Middle frontal gyrus (tissue), 1 donor: ENCODE results near the gene HS6ST1.

Experiments used
- DNase-seq: peaks from one replicate; pipeline ENCODE4 v3.0.0-alpha.2; 2015; ENCODE audit warnings: low spot score; ENCODE audit errors: extremely low spot score

The HS6ST1 gene

GRCh38 chr2:128284037-128284441 is 34.6 kb downstream of the HS6ST1 start:
- no peak for DNase-seq

- no peak for DNase-seq
Measured at GRCh38 chr2:128282976-128283810, 35.5 kb downstream of the HS6ST1 start.

- no peak for DNase-seq
Measured at GRCh38 chr2:128282246-128282975, 36.3 kb downstream of the HS6ST1 start.

- no peak for DNase-seq
Measured at GRCh38 chr2:128281852-128282245, 36.8 kb downstream of the HS6ST1 start.

GRCh38 chr2:128280901-128281321 is 37.8 kb downstream of the HS6ST1 start:
- DNase-seq = no peak

GRCh38 chr2:128280158-128280871 is 38.4 kb downstream of the HS6ST1 start:
- DNase-seq = no peak

GRCh38 chr2:128279786-128280157 is 38.9 kb downstream of the HS6ST1 start:
- no peak for DNase-seq

GRCh38 chr2:128279009-128279408 is 39.7 kb downstream of the HS6ST1 start:
- no peak for DNase-seq

- DNase-seq = no peak
Measured at GRCh38 chr2:128277961-128278681, 40.5 kb downstream of the HS6ST1 start.

- no peak for DNase-seq
Measured at GRCh38 chr2:128276878-128277675, 41.6 kb downstream of the HS6ST1 start.

GRCh38 chr2:128275498-128276045 is 43.1 kb downstream of the HS6ST1 start:
- no peak for DNase-seq

GRCh38 chr2:128274218-128274617 is 44.5 kb downstream of the HS6ST1 start:
- DNase-seq = no peak

GRCh38 chr2:128273469-128274081 is 45.1 kb downstream of the HS6ST1 start:
- DNase-seq = no peak

- no peak for DNase-seq
Measured at GRCh38 chr2:128272601-128273468, 45.8 kb downstream of the HS6ST1 start.

- DNase-seq = no peak
Measured at GRCh38 chr2:128271911-128272600, 46.6 kb downstream of the HS6ST1 start.

- no peak for DNase-seq
Measured at GRCh38 chr2:128271597-128271910, 47.1 kb downstream of the HS6ST1 start.

GRCh38 chr2:128270672-128271596 is 47.7 kb downstream of the HS6ST1 start:
- DNase-seq = no peak
